HG02610 (cell line): Measurements from ENCODE around the gene MMS22L.

Source experiments
- ATAC-seq: cut with Tn5 transposase; IDR thresholded peaks from one replicate; pipeline ENCODE4 v1.9.1; 2021; ENCODE audit warnings: mild to moderate bottlenecking, moderate library complexity; ENCODE audit not compliant: unreplicated experiment

The MMS22L gene

GRCh38 chr6:97145691-97146090, 137.3 kb downstream of the MMS22L start:
- no peak for ATAC-seq

- ATAC-seq = no peak
Observed at GRCh38 chr6:97141756-97142155, 141.3 kb downstream of the MMS22L start.

GRCh38 chr6:97138581-97138980, 144.4 kb downstream of the MMS22L start:
- ATAC-seq = no peak

- ATAC-seq = peak; percentile 63
Observed at GRCh38 chr6:97136626-97137358, 146.2 kb downstream of the MMS22L start.

- ATAC-seq = no peak
Observed at GRCh38 chr6:97133067-97133466, 149.9 kb downstream of the MMS22L start.

GRCh38 chr6:97129106-97129505, 153.9 kb downstream of the MMS22L start:
- ATAC-seq = no peak

GRCh38 chr6:97128507-97128906, 154.5 kb downstream of the MMS22L start:
- no peak for ATAC-seq

GRCh38 chr6:97123652-97124051, 159.4 kb downstream of the MMS22L start:
- ATAC-seq = no peak

- ATAC-seq = no peak
Observed at GRCh38 chr6:97123112-97123511, 159.9 kb downstream of the MMS22L start.

- no peak for ATAC-seq
Observed at GRCh38 chr6:97120511-97120910, 162.5 kb downstream of the MMS22L start.

- ATAC-seq = no peak
Observed at GRCh38 chr6:97114645-97115044, 168.4 kb downstream of the MMS22L start.

GRCh38 chr6:97113170-97113569, 169.8 kb downstream of the MMS22L start:
- ATAC-seq = no peak

- no peak for ATAC-seq
Observed at GRCh38 chr6:97111243-97111642, 171.8 kb downstream of the MMS22L start.

GRCh38 chr6:97110626-97111025, 172.4 kb downstream of the MMS22L start:
- no peak for ATAC-seq

GRCh38 chr6:97110149-97110548, 172.9 kb downstream of the MMS22L start:
- no peak for ATAC-seq

GRCh38 chr6:97109444-97109843, 173.6 kb downstream of the MMS22L start:
- ATAC-seq = no peak

GRCh38 chr6:97102145-97102790, 180.7 kb downstream of the MMS22L start:
- ATAC-seq = no peak

GRCh38 chr6:97100696-97101095, 182.3 kb downstream of the MMS22L start:
- no peak for ATAC-seq

- no peak for ATAC-seq
Observed at GRCh38 chr6:97097068-97098047, 185.7 kb downstream of the MMS22L start.

- no peak for ATAC-seq
Observed at GRCh38 chr6:97095311-97095850, 187.6 kb downstream of the MMS22L start.

- no peak for ATAC-seq
Observed at GRCh38 chr6:97094376-97094775, 188.6 kb downstream of the MMS22L start.
